ENCODE measurements around the gene HLCS.

GRCh38 chr21:36926989-36927718 lies 39.3 kb downstream of the HLCS start:
- no peak for TF ChIP-seq POLR2A (IDR thresholded peaks at IDR 0.05)
- TF ChIP-seq, protein P1, sequence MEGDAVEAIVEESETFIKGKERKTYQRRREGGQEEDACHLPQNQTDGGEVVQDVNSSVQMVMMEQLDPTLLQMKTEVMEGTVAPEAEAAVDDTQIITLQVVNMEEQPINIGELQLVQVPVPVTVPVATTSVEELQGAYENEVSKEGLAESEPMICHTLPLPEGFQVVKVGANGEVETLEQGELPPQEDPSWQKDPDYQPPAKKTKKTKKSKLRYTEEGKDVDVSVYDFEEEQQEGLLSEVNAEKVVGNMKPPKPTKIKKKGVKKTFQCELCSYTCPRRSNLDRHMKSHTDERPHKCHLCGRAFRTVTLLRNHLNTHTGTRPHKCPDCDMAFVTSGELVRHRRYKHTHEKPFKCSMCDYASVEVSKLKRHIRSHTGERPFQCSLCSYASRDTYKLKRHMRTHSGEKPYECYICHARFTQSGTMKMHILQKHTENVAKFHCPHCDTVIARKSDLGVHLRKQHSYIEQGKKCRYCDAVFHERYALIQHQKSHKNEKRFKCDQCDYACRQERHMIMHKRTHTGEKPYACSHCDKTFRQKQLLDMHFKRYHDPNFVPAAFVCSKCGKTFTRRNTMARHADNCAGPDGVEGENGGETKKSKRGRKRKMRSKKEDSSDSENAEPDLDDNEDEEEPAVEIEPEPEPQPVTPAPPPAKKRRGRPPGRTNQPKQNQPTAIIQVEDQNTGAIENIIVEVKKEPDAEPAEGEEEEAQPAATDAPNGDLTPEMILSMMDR (IDR thresholded peaks at IDR 0.05): no peak
